Measurements from ENCODE around the gene RAB5A. TPM values are rescaled to one million over a fixed set of nuclear protein-coding genes. Genes with fewer than 3 reads are reported as not detected.

The RAB5A gene
- total RNA-seq, 1 donor from 2014 or later: 59.7 TPM

- no peak overlapping the region for H3K4me3 ChIP-seq (ENCODE audit: low read depth, low read length)
These were observed 1.4 kb upstream of the RAB5A start for GRCh38 chr3:19945534-19945933.

GRCh38 chr3:19945969-19946831 is 697 bp upstream of the RAB5A start:
- no peak for TF ChIP-seq CTCF (IDR thresholded peaks at IDR 0.05; ENCODE audit: insufficient read depth, low read length, poor library complexity, severe bottlenecking)
- H3K4me3 ChIP-seq (ENCODE audit: low read depth, low read length): peak overlapping the region; percentile 74
- DNase-seq (ENCODE audit: low read depth): no peak
- no peaks in the 10 kb centered on the region for H3K36me3 ChIP-seq (ENCODE audit: control insufficient read depth, insufficient read depth, low read length)
- no peaks in the 10 kb centered on the region for H3K27me3 ChIP-seq (ENCODE audit: control insufficient read depth, insufficient read depth, low read length)

More at GRCh38 chr3:19945534-19945933, 1.4 kb upstream of the RAB5A start:
- Histone ChIP-seq H3K36me3 (ENCODE audit: control insufficient read depth, insufficient read depth, low read length) (no peaks in the 10 kb centered on the region), H3K27me3 (ENCODE audit: control insufficient read depth, insufficient read depth, low read length) (no peaks in the 10 kb centered on the region)
- no peak for TF ChIP-seq CTCF (IDR thresholded peaks at IDR 0.05; ENCODE audit: insufficient read depth, low read length, poor library complexity, severe bottlenecking)
- no peak for DNase-seq (ENCODE audit: low read depth)

GRCh38 chr3:19947549-19948225 is 790 bp downstream of the RAB5A start:
- Histone ChIP-seq H3K36me3 (ENCODE audit: control insufficient read depth, insufficient read depth, low read length) (no peaks in the 10 kb centered on the region), H3K4me3 (ENCODE audit: low read depth, low read length) (peak overlapping the region; percentile 74), H3K27me3 (ENCODE audit: control insufficient read depth, insufficient read depth, low read length) (no peaks in the 10 kb centered on the region)
- TF ChIP-seq CTCF (IDR thresholded peaks at IDR 0.05; ENCODE audit: insufficient read depth, low read length, poor library complexity, severe bottlenecking): no peak
- DNase-seq (ENCODE audit: low read depth): no peak

- Histone ChIP-seq H3K27me3 (ENCODE audit: control insufficient read depth, insufficient read depth, low read length) (no peaks in the 10 kb centered on the region), H3K36me3 (ENCODE audit: control insufficient read depth, insufficient read depth, low read length) (no peaks in the 10 kb centered on the region), H3K4me3 (ENCODE audit: low read depth, low read length) (peak overlapping the region; percentile 74)
- no peak for DNase-seq (ENCODE audit: low read depth)
- no peak for TF ChIP-seq CTCF (IDR thresholded peaks at IDR 0.05; ENCODE audit: insufficient read depth, low read length, poor library complexity, severe bottlenecking)
These were observed 1.3 kb downstream of the RAB5A start for GRCh38 chr3:19948226-19948591.

- no peak for DNase-seq (ENCODE audit: low read depth)
- no peak for TF ChIP-seq CTCF (IDR thresholded peaks at IDR 0.05; ENCODE audit: insufficient read depth, low read length, poor library complexity, severe bottlenecking)
- no peaks in the 10 kb centered on the region for H3K27me3 ChIP-seq (ENCODE audit: control insufficient read depth, insufficient read depth, low read length)
- H3K36me3 ChIP-seq (ENCODE audit: control insufficient read depth, insufficient read depth, low read length): no peaks in the 10 kb centered on the region
- no peak overlapping the region for H3K4me3 ChIP-seq (ENCODE audit: low read depth, low read length)
These were observed 3.4 kb downstream of the RAB5A start for GRCh38 chr3:19950316-19950715.

Data from kidney epithelial cell (primary cell).